Type B pancreatic cell (in vitro differentiated cells): ENCODE data around the gene SMIM28. TPM values are rescaled to one million over a fixed set of nuclear protein-coding genes. Genes with fewer than 3 reads are reported as not detected.

Experiments
- DNase-seq: peaks from one replicate; pipeline ENCODE4 v3.0.0; 2021; ENCODE audit warnings: mixed read lengths; ENCODE audit not compliant: unreplicated experiment; ENCODE audit errors: extremely low spot score
- H3K27ac Mint-ChIP-seq: 2 replicates; pipeline ENCODE4 v1.8.0; 2021; ENCODE audit warnings: mild to moderate bottlenecking, mixed read lengths
- H3K27me3 Mint-ChIP-seq: 2 replicates; pipeline ENCODE4 v1.8.0; 2021; ENCODE audit warnings: mixed read lengths
- H3K36me3 Mint-ChIP-seq: 2 replicates; pipeline ENCODE4 v1.8.0; 2021; ENCODE audit warnings: mixed read lengths
- H3K4me1 Mint-ChIP-seq: one replicate; pipeline ENCODE4 v1.8.0; 2021; ENCODE audit warnings: mixed read lengths; ENCODE audit not compliant: unreplicated experiment
- H3K4me3 Mint-ChIP-seq: 2 replicates; pipeline ENCODE4 v1.8.0; 2021; ENCODE audit warnings: mild to moderate bottlenecking, mixed read lengths
- H3K9me3 Mint-ChIP-seq: 2 replicates; pipeline ENCODE4 v1.8.0; 2021; ENCODE audit warnings: mixed read lengths
- CTCF ChIP-seq: fragments of 200-600 bp; sonication (generic); conservative IDR thresholded peaks from 2 replicates; pipeline ENCODE4 v1.5.0; 2021; ENCODE audit warnings: antibody characterized with exemption, mild to moderate bottlenecking
- total RNA-seq: library from RNA; stranded (reverse); gene quantifications from 2 replicates; pipeline ENCODE4 v1.2.1, GENCODE V29; 2021; ENCODE audit warnings: low replicate concordance

SMIM28 gene
- total RNA-seq, 1 donor from 2014 or later = not detected

GRCh38 chr6:138403801-138404665, 26.3 kb downstream of the SMIM28 start, which contains the start of gene HEBP2:
Gene HEBP2 (plus strand): TSS chr6:138404223. CDS start chr6:138404496, 273 bp downstream.
- H3K36me3 Mint-ChIP-seq = peaks cover 27% of the 10 kb centered on the region
- no peaks in the 10 kb centered on the region for H3K27me3 Mint-ChIP-seq
- H3K4me3 Mint-ChIP-seq = peak within 1 kb of the TSS; percentile 94
- H3K9me3 Mint-ChIP-seq = no peaks in the 10 kb centered on the region
- peak; percentile 85 for TF ChIP-seq CTCF
- DNase-seq = peak; percentile 95
- H3K4me1 Mint-ChIP-seq = peaks cover 11% of the 10 kb centered on the region
- H3K27ac Mint-ChIP-seq = peak within 1 kb of the TSS; percentile 74

GRCh38 chr6:138404666-138405337, 27.1 kb downstream of the SMIM28 start:
- H3K4me1 Mint-ChIP-seq = peaks cover 11% of the 10 kb centered on the region
- H3K27me3 Mint-ChIP-seq = no peaks in the 10 kb centered on the region
- peak overlapping the region; percentile 94 for H3K4me3 Mint-ChIP-seq
- no peak for DNase-seq
- no peaks in the 10 kb centered on the region for H3K9me3 Mint-ChIP-seq
- H3K27ac Mint-ChIP-seq = peak overlapping the region; percentile 74
- no peak for TF ChIP-seq CTCF
- H3K36me3 Mint-ChIP-seq = peaks cover 33% of the 10 kb centered on the region

DNA sequence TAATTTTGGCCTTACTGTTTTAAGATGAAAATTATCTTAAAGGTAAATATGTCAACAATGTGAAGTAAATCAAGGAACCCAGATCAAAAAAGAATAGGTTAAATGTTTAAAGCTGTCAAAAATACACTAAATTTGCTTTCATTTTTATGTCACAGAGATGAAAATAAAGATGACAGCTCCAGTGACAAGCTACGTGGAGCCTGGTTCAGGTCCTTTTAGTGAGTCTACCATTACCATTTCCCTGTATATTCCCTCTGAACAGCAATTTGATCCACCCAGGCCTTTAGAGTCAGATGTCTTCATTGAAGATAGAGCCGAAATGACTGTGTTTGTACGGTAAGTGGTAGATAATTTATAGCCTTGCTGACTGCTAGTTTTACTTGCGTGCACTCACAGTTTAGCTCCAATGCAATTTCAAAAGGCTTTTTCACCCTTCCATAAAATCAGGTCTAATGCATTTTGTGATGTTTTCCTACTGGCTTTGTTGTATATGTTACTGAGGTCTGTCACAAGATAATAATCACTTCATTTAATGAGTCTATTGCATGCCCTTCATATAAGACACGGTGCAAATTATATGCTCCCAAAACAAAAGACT, 28.2 kb downstream of the SMIM28 start:
- no peak for TF ChIP-seq CTCF
- Mint-ChIP-seq H3K27me3 (no peaks in the 10 kb centered on the region), H3K9me3 (no peaks in the 10 kb centered on the region), H3K4me1 (peaks cover 11% of the 10 kb centered on the region), H3K36me3 (peaks cover 42% of the 10 kb centered on the region), H3K27ac (peak overlapping the region; percentile 74), H3K4me3 (peak overlapping the region; percentile 94)
- no peak for DNase-seq

DNA sequence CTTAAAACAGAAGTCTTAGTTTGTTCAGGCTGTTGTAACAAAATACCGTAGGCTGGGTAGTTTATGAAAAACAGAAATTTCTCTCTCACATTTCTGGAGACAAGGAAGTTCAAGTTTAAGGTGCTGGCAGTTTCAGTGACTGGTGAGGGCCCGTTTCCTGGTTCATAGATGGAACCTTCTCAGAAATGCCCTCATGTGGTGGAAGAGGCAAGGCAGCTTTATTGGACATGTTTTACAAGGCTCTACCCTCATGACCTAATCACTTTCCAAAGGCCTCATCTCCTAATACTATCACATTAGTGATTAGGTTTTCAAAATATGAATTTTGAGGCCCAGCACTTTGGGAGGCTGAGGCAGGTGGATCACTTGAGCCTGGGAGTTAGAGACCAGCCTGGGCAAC, 28.7 kb downstream of the SMIM28 start:
- Mint-ChIP-seq H3K27me3 (no peaks in the 10 kb centered on the region), H3K36me3 (peaks cover 47% of the 10 kb centered on the region), H3K27ac (peak overlapping the region; percentile 74), H3K9me3 (no peaks in the 10 kb centered on the region), H3K4me3 (peak overlapping the region; percentile 94), H3K4me1 (peaks cover 14% of the 10 kb centered on the region)
- no peak for TF ChIP-seq CTCF
- DNase-seq = no peak

DNA sequence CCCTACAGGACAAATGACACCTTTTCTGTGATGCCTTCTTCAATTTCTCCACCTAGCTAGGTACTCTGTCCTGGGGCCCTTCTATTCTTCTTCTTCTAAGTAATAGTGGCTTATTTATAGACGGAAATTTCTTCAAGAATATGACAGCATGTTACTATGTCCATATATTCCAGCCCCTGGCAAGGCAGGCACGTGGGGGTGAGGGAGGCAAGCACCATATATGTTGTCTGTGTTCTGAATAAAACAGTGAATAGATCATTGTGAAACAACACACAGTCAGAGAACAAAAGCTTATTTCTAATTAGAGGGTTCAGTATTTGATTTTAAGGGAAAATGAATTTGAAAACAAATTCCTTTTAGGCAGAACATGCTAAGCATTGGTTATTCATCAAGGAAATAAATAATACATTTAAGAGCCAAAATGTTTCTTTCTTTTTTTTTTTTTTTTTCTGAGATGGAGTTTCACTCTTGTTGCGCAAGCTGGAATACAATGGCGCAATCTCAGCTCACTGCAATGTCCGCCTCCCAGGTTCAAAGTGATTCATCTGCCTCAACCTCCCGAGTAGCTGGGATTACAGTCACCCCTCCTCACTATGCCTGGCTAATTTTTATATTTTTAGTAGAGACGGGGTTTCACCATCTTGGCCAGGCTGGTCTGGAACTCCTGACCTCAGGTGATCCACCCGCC, 32.5 kb downstream of the SMIM28 start:
- H3K4me1 Mint-ChIP-seq = peaks cover 11% of the 10 kb centered on the region
- no peak for TF ChIP-seq CTCF
- H3K9me3 Mint-ChIP-seq = no peaks in the 10 kb centered on the region
- H3K36me3 Mint-ChIP-seq = peaks cover 62% of the 10 kb centered on the region
- H3K4me3 Mint-ChIP-seq = no peak overlapping the region
- H3K27ac Mint-ChIP-seq = no peak overlapping the region
- no peaks in the 10 kb centered on the region for H3K27me3 Mint-ChIP-seq
- DNase-seq = no peak
